Astrocyte of the cerebellum (primary cell): ENCODE data around the gene PYDC1.
A peak's percentile ranks its signal among the peaks of the same experiment; 100 is the strongest.

Experiments
- DNase-seq: peaks from one replicate; pipeline ENCODE4 v3.0.0-alpha.2; 2011; ENCODE audit warnings: low read depth
- H3K4me3 ChIP-seq: 2 replicates; pipeline ENCODE4 v1.5.1; 2011; ENCODE audit warnings: mild to moderate bottlenecking, low read depth, low read length, moderate library complexity
- in situ Hi-C: cut with HindIII; loops from 2 replicates; pipeline ENCODE4 v1.10.0; 2017; ENCODE audit warnings: low sequenced_read_pairs
- TF ChIP-seq, protein P1 (sequence below): IDR thresholded peaks from 2 replicates; pipeline ENCODE4 v1.5.1; 2012; ENCODE audit warnings: low read length, low read depth, moderate library complexity, mild to moderate bottlenecking; ENCODE audit errors: missing control alignments

The PYDC1 gene

GRCh38 chr16:31223044-31223443, 6.1 kb upstream of the PYDC1 start:
- in situ Hi-C loops = no loop called here
- no peak for DNase-seq
- TF ChIP-seq, protein P1, sequence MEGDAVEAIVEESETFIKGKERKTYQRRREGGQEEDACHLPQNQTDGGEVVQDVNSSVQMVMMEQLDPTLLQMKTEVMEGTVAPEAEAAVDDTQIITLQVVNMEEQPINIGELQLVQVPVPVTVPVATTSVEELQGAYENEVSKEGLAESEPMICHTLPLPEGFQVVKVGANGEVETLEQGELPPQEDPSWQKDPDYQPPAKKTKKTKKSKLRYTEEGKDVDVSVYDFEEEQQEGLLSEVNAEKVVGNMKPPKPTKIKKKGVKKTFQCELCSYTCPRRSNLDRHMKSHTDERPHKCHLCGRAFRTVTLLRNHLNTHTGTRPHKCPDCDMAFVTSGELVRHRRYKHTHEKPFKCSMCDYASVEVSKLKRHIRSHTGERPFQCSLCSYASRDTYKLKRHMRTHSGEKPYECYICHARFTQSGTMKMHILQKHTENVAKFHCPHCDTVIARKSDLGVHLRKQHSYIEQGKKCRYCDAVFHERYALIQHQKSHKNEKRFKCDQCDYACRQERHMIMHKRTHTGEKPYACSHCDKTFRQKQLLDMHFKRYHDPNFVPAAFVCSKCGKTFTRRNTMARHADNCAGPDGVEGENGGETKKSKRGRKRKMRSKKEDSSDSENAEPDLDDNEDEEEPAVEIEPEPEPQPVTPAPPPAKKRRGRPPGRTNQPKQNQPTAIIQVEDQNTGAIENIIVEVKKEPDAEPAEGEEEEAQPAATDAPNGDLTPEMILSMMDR = no peak
- H3K4me3 ChIP-seq = no peak overlapping the region

- in situ Hi-C loops = no loop called here
- no peak for DNase-seq
- TF ChIP-seq, protein P1 = no peak
- H3K4me3 ChIP-seq = no peak overlapping the region
These were observed 4.6 kb upstream of the PYDC1 start for GRCh38 chr16:31221357-31222160.

- H3K4me3 ChIP-seq = no peak overlapping the region
- DNase-seq = no peak
- TF ChIP-seq, protein P1 = no peak
- in situ Hi-C loops = no loop called here
These were observed 2.3 kb upstream of the PYDC1 start for GRCh38 chr16:31219154-31219741.

DNA sequence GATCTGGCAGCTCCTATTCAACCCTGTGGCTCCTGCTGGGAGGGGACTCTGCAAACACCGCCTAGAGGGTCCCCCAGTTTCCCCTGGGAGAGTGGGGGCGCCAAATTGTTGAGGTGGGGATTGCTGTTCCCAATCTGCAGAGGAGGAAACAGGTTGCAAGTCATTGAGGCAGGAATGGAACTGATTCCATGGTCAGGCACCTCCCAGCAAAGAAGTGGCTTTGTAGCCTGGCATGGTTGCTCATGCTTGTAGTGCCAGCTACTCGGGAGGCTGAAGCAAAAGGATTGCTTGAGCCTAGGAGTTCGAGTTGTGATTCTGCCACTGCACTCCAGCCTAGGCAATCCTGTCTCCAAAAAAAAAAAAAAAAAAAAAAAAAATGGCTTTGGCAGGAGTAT, 198 bp upstream of the PYDC1 start:
- TF ChIP-seq, protein P1 = no peak
- DNase-seq = no peak
- no peak overlapping the region for H3K4me3 ChIP-seq
- in situ Hi-C loops = no loop called here

DNA sequence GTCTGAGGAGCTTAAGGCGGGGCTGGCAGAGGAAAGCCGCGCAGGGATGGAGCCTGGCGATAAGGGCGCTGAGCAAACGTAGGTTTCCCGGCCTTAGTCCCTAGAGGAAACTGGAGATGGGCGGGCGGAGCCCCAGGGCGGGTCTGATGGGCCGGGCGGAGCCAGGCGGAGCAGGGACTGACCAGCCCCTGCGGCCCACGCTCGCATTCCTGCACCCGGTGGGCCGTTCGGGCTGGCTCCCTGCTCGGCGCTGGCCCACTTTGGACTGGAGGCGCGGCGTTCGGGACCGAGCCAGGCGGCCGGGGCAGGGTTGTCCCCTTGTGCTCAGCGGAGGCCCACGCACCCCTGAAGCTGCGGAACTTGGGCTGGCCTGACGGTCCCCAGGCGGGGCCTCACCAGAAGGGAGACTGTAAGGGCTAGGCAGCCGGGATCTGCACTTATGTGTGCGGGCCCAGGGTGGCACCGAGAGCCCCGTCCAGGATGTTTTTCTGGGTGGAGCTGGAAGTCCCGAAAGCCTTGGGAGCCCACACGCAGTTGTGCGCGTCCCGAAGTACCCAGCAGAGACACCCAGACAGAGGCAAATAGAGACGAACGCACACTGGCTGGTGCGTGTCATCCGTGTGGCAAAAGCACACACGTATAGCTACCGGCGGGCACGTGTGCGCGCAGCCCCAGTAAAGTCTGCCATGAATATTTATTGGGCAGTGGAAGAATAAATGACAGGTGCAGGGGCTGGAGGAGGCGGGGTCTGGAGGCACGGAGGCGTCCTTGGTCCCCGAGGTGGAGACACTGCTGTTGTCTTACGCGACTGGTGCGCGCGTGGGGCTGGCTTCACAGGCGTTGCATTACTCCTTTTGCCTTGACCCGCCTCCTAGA, 1.4 kb downstream of the PYDC1 start:
- no peak for DNase-seq
- in situ Hi-C loops = no loop called here
- TF ChIP-seq, protein P1 = no peak
- peak overlapping the region; percentile 41 for H3K4me3 ChIP-seq

GRCh38 chr16:31214708-31215286, 2.1 kb downstream of the PYDC1 start:
- no peak for DNase-seq
- in situ Hi-C loops = no loop called here
- TF ChIP-seq, protein P1 = no peak
- peak overlapping the region; percentile 41 for H3K4me3 ChIP-seq
